Stimulated activated CD4-positive, alpha-beta T cell treated with anti-CD3 and anti-CD28 coated beads, Interleukin-12 subunit alpha, Interleukin-12 subunit beta, amount 100 ng/mL, for 24 hours (primary cell): ENCODE results near the gene TMEM156.

Experiments
- DNase-seq, 2 experiments: peaks; one replicate each; pipeline ENCODE4 v3.0.0-alpha.2; 2020; ENCODE audit warnings: low read depth in 2 of 2

TMEM156 gene

GRCh38 chr4:38925492-38926413 is 106.5 kb downstream of the TMEM156 start:
- no peak for DNase-seq

GRCh38 chr4:38924353-38924752 is 107.9 kb downstream of the TMEM156 start:
- no peak for DNase-seq

GRCh38 chr4:38923746-38924145 is 108.5 kb downstream of the TMEM156 start:
- no peak for DNase-seq

- DNase-seq = no peak
Observed at GRCh38 chr4:38921151-38921550, 111.1 kb downstream of the TMEM156 start.

GRCh38 chr4:38920677-38921076 is 111.5 kb downstream of the TMEM156 start:
- DNase-seq = no peak

- no peak for DNase-seq
Observed at GRCh38 chr4:38920186-38920585, 112.0 kb downstream of the TMEM156 start.

- no peak for DNase-seq
Observed at GRCh38 chr4:38919494-38919893, 112.7 kb downstream of the TMEM156 start.

GRCh38 chr4:38917481-38918025 is 114.7 kb downstream of the TMEM156 start:
- DNase-seq = no peak
